Activated CD8-positive, alpha-beta memory T cell treated with anti-CD3 and anti-CD28 coated beads for 36 hours (primary cell): ENCODE data around the gene MYO1D. TPM values are rescaled to one million over a fixed set of nuclear protein-coding genes. Genes with fewer than 3 reads are reported as not detected.
"Not testable (repeated sequence)": the region's sequence is repeated elsewhere in the genome, so short reads cannot be mapped to it uniquely, and the experiment has no call there.

ENCODE experiments used
- CTCF ChIA-PET: fragments of 350-600 bp; sonication (Branson Sonifier 250); formaldehyde crosslinking; loops from one replicate; lab custom pipeline; 2021; ENCODE audit warnings: antibody characterized with exemption; lab: Charles Lee
- POLR2A ChIA-PET: fragments of 350-600 bp; sonication (Branson Sonifier 250); formaldehyde crosslinking; loops from one replicate; lab custom pipeline; 2021; ENCODE audit warnings: antibody characterized with exemption; lab: Charles Lee
- total RNA-seq, 2 experiments: library from RNA; stranded (reverse); gene quantifications; one replicate each; pipeline ENCODE4 v1.2.3, GENCODE V29; 2021

The MYO1D gene
- total RNA-seq, 2 experiments from 2014 or later, result 10.5 to 12.5 TPM

DNA sequence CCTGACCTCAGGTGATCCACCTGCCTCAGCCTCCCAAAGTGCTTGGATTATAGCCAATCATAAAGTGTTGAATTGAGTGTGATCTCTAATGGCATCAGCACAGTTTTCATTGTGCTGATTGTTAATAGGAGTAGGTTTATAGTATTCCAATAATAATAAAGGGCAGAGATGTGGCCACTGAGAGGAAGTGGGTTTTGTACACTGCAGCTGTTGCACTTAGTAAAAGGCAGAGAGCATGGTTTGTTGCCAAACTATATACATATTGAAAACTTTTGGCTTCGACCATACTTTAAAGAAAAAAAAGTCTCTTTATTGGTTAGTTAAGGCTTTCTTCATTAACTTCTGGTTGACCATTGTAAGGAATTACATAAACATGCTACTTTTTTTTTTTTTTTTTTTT is 204.2 kb downstream of the MYO1D start:
- ChIA-PET POLR2A (no interaction called here), CTCF (interaction anchor here (1.0 kb wide), 1 partner anchor 30 kb away, joined by 4 read pairs; no protein-coding TSS in a partner anchor)

DNA sequence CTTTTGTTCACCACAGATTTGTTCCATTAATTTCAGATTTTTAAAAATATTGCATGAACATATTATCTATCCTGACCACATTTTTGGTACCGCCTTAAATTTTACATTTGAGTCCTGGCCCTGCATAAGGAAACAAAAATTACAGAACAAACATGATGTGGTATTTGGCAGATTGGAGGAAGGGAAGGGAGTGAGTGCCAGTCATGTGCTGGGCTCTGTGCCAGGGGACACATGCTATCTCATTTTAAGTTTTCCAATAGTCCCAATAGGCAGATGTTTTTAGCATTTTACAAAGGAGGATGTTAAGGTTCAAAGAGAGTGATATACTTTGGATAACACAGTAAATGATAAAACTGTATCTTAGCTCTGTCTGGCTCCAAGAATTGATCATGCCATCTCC is 205.0 kb downstream of the MYO1D start:
- CTCF ChIA-PET, result interaction anchor here (1.0 kb wide), 1 partner anchor 31 kb away, joined by 4 read pairs; no protein-coding TSS in a partner anchor
- POLR2A ChIA-PET, result no interaction called here

DNA sequence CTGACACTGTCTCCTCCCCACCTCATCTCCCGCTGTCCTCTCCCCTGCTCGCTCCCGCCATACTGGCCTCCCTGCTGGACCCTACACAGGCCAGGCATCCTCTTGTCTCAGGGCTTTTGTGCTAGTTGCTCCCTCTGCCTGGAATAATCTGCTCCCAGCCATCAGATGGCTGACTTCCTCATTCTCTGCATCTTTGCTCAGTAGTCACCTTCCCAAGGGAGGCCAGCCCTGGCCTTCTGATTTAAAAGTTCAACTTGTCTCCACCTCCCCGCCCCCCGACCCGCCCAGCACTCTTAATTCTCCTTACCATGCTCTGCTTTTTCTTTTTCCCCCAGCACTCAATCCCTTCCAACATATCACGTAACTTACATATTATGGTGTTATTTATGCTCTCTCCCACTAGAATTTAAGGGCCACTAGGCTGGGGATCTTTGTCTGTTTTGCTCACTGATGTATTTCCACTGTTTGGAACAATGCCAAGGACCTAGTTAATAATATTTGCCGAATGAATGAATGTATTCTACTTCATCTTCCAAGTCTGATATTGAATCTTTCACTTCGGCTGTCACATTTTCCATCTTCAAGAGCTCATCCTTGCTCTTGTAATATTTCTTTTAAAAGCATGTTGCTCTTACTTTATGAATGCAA is 211.9 kb downstream of the MYO1D start:
- CTCF ChIA-PET, result no interaction called here

DNA sequence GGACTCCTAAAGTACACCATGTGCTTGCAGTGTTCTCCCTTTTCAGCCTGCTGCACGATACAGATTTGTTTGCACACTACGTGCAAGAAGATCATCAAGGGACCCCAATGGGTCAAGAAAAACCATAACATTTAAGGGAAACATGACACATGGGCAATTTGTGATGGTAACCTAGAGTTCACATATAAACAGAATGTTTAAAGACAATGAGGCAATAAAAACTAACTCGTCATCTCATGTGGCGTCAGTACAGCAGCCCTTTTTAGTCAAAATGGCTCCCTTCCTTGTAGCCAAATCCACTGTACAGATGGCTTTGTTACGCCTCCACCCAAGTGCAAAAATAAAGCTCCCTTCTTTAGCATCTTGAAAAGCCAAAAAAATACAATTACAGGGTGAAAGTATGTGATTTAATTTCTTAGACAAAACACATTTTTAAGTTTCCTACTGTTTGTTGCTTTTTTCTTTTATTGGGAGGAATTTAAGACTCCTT is 216.4 kb downstream of the MYO1D start:
- ChIA-PET CTCF (no interaction called here), POLR2A (no interaction called here)

More for the DNA sequence above, 211.9 kb downstream of the MYO1D start:
- POLR2A ChIA-PET, result interaction anchor here (0.7 kb wide), 1 partner anchor 70 kb away, joined by 3 read pairs; no protein-coding TSS in a partner anchor

DNA sequence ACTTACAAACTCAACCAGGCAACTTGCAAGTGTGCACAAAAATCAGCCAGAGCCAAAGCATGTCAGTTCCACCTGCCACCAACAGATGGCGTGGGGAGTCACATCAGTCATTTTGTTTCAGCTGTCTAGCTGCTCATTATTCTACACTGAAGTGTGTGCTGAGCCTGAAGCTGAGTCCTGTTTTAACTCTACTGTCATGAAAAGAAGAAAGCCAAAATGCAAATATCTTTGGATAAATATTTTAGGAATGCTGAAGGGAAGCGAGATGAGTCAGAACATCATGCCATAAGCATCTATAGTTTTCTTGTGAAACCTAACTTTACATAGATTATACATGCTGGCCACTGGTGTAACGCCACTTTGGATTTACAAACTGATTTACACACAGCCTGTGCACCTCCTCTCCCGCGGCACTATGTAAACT is 217.5 kb downstream of the MYO1D start:
- ChIA-PET CTCF (interaction anchor here (0.5 to 2.2 kb wide), 6 partner anchors 11 to 301 kb away, joined by 3 to 8 read pairs (median 4); no protein-coding TSS in a partner anchor), POLR2A (no interaction called here)

DNA sequence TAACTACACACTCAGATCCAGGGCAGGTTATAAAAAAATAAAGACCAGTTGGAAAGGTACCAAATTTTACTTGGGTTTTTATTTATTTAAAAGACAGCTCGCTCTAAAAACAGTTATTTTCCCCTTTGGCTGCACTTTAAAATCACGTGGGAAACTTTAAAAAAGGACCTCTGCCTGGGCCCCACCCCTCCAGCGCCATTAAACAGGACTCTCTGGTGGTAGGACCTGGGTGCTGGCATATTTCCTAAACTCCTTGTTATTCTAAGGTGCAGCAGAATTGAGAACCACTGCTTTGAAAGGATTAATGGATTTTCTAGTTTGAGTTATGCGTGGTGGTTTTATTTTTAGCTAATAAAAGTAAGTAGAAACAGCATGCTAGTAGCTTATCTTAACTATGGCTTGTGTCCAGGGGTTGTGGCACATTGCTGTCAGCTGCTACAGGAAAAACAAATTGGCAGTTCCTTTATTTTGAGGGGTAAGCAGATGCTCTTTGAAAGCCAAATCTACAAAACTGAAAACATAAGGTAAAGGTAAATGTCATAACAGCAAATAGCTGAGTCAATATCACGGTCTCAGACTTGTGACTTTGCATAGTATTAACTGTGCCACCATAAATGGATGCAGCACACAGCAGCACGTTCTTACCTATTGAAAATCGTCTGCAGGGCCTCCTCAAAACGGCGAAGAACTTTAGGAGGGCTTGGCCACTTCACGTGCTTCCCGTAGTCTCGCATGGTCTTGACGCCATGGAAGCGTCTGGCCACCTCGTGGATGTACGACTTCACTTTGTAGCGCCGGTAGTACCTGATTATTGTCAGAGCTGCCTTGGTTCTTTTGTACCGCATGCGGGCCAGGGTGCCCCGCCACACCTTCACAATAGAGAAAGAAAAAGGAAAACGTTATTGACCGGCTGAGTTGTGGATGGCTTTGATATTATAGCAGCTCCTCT is 218.2 kb downstream of the MYO1D start:
- POLR2A ChIA-PET, result no interaction called here

DNA sequence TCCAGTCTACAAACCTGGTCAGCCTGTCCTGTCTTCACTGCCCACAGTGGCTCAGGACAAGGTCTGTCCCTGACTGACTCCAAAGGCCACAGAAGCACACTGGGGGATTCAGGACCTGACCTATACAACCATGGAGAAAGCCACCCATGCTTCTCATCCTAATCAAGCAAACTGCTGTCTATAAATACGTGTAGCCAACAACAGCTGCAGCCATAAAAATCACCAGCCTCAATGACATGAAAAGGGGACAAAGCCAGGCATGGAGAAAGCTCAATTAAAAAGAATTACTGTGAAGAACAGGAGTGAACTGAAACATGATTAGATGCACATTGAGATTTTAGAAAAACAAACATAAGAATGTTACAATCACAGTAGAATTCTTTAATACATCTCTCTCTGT is 220.0 kb downstream of the MYO1D start:
- ChIA-PET POLR2A (no interaction called here), CTCF (no interaction called here)

More for the DNA sequence above, 218.2 kb downstream of the MYO1D start:
- CTCF ChIA-PET, result interaction anchor here (0.5 to 2.2 kb wide), 9 partner anchors 9 to 302 kb away, joined by 3 to 8 read pairs (median 3); no protein-coding TSS in a partner anchor

DNA sequence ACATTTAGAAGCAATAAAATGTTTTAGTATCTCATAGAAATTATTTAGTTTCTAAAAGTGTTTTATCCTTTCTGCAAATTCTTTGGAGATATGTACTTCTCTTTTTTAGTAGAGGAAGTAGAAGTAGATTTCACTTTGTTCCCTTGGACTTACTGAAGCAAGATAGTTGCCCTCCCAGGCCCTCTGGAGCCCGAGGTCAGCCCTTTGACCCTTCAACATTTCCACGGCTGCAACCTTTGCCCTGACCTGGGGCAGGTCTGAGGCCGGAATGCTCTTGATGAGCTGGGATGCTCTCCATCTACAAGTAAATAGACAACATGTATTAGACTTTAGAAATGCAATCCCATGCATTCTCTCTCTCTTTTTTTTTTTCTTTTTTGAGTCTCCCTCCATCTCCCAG is 222.6 kb downstream of the MYO1D start:
- ChIA-PET POLR2A (no interaction called here), CTCF (interaction anchor here (1.8 kb wide), 1 partner anchor 192 kb away, joined by 4 read pairs; no protein-coding TSS in a partner anchor)

DNA sequence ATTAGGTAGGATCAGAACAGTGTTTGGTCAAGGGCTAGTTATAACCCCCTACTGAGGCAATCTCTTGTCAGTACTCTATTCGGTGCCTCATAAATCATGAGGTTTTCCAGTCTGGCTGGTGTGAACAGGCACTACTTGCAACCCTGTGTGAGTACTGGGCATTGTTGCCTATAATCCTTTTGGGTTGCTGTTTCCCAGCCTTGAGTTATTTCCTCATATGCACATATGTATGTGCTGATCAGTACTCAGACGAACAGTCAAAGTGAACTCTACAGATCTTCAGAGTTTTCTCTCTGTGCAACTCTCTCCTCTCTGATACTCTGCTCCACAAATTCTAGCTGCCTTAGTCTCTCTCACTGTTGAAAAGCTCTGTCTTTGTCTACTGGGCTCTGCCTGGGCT is 225.8 kb downstream of the MYO1D start:
- ChIA-PET POLR2A (no interaction called here), CTCF (no interaction called here)

DNA sequence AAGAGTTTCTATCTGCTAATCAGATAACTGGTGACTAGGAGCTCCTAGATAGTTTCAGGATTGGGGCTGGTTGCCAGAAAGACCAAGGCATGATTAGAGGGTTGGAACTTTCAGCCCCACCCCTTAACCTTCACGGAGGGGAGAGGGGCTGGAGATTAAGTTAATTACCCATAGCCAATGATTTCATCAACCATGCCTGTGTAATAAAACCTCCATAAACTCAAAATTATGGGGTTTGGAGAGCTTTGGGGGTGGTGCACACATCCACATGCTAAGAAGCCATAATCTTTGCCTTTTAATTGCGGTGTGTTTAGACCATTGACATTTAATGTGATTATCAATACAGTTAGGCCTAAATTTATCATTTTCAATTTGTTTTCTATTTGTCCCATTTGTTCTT is 228.5 kb downstream of the MYO1D start:
- CTCF ChIA-PET, result interaction anchor here (1.8 kb wide), 1 partner anchor 11 kb away, joined by 4 read pairs; no protein-coding TSS in a partner anchor
- POLR2A ChIA-PET, result no interaction called here

DNA sequence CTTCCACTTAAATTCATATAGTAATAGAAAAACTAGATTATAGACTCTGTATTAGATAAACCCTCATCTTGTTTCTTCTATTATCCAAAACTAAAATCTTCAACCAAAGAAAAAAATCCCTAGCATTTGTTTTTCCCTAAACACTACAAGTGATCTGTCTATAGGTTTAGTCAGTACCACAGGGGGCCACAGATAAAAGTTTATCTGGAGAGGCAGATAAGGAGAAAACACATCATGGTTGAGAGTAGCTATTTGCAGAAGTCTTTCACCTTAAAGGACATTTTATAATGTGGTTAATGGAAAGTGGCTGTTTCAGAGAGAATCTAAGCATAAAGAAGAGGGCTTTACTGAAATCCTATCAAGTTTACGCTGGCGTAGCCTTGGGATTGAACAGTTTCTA is 230.0 kb downstream of the MYO1D start:
- ChIA-PET CTCF (interaction anchor here (0.6 to 1.1 kb wide), 2 partner anchors 12 to 155 kb away, joined by 3 read pairs; no protein-coding TSS in a partner anchor), POLR2A (no interaction called here)

DNA sequence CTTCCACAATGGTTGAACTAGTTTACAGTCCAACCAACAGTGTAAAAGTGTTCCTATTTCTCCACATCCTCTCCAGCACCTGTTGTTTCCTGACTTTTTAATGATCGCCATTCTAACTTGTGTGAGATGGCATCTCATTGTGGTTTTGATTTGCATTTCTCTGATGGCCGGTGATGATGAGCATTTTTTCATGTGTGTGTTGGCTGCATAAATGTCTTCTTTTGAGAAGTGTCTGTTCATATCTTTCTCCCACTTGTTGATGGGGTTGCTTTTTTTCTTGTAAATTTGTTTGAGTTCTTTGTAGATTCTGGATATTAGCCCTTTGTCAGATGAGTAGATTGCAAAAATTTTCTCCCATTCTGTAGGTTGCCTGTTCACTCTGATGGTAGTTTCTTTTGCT is 235.4 kb downstream of the MYO1D start:
- POLR2A ChIA-PET, CTCF ChIA-PET: not testable (repeated sequence)

DNA sequence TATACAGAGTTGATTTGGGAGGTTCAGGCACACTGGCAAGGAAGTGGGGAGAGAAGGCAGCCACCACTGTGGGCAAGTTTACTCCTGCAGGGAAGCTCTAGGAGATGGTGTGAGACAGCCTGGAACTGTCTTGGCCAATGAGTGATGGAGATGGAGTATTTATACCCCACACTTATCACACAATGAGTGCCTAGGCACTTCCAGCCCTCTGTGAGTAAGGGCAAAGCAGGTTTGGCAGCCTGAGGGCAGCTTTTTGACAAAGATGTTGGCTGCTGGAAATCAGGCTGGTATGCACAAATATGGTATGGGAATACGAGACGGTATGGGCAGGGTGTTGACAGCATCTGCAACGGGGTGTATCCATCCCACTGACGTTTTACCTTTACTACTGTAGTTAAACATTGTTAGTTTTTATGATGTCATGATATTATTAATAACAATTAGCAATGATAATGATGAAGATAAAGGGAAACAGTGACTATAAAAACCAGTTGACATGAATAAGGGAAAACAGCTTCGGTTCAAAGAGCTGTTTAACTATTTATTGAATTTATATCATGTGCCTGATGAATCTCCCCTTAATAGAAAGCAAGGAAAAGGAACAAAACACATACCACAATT is 240.2 kb downstream of the MYO1D start:
- ChIA-PET POLR2A (no interaction called here), CTCF (no interaction called here)

DNA sequence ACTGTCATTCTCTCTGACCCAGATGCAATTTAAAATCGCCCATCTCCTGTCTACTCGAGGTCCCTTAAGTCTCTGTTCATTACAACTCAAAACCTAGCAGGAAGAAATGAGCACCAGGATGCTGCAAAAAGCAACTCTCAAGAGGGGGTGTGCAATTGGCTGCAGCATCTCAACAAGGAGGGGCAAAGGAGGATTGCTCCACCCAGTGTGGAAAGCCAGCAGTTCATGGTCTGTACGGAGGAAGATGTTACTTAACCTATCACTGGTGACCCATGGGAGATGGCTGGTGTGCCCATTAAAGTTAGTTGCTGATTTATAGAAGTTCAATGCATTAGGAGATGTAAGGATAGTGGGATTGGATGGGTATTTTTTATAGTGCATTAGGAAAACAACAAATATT is 242.8 kb downstream of the MYO1D start:
- ChIA-PET POLR2A (no interaction called here), CTCF (no interaction called here)

DNA sequence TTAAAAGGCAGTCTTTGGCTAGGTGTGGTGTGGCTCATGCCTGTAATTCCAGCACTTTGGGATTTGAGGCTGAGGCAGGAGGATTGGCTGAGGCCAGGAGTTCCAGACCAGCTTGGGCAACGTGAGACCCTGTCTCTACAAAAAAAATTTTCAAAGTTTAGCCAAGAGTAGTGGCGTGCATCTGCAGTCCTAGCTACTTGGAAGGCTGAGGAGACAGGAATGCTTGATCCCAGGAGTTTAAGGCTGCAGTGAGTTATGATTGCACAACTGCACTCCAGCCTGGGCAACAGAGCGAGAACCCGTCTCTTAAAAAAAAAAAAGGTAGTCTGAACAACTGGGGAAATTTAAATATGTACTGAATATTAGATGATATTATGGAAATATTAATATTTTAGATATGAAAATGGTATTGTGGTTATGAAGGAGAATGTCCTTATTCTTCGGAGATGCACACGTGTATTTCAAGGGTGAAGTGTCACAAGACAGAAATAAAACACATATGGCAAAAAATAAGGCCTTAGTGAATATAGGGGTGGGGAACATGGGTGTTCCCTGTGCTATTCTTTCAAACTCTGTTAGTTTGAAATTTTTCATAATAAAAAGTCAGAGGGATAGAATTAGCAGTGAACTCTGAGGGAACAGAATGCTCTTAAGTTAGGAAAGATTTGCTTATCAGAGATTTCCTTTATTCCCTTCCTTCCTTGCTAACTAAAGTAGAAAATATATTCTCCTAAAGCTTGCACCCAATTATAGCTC is 245.4 kb downstream of the MYO1D start:
- POLR2A ChIA-PET, result no interaction called here
- CTCF ChIA-PET, result no interaction called here

DNA sequence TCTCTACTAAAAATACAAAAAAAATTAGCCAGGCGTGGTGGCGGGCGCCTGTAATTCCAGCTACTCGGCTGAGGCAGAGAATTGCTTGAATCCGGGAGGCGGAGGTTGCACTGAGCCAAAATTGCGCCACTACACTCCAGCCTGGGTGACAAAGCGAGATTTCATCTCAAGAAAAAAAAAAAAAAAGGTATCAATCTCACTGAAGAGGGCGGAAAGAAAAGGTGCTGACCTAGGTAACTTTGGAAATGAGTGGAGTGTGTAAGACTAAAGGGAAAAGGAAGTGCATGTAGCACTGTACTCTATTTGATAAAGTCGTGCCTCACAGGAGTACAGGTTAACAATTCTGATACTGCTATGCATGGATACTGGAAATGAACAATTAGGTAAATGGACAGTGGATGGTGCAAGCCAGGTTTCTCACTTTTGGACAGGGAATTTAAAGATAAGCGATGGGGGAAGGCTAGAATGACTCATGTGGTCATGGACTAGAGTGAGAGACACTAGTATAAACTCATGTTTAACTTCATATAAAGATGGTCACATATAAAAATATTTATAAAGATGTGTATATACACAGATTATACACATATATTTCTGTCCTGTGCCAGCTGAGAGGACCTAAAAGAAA is 247.2 kb downstream of the MYO1D start:
- ChIA-PET POLR2A (no interaction called here), CTCF (no interaction called here)

DNA sequence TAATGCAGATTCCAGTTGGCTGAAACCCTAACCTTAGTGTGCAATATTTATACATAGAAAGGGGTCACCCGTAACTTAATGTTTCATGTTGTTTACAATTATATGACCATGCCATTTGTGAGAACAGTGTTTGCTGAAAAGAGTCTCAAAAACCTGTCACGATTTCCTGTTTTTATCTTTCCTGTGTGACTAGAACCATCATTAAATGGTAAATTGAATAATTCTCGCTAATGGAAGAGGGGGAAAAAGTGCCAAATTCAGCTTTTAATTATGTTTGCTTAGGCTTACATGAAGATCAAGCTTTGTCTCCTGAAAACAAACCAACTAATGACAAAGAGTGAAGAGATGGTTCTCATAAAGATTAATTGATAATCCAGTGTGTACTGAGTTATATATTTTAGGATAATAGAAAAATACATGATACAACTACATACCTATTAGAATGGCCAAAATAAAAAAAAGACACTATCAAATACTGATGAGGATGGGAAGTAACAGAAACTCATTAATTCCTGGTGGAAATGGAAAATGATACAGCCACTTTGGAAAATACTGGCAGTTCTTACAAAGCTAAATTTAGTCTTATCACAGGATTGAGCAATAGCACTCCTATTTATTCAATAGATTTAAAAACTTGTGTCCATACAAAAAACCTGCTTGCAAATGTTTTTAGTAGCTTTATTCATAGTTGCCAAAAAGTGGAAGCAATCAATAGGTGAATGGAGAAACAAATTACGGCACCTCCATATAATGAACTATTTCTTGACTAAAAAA is 248.5 kb downstream of the MYO1D start:
- POLR2A ChIA-PET, result no interaction called here
- CTCF ChIA-PET, result no interaction called here
